ENCODE data around the gene SF1.

SF1 gene

GRCh38 chr11:64724863-64725532 lies 53.3 kb downstream of the SF1 start:
- DNase-seq (ENCODE audit: low spot score), result no peak

- DNase-seq (ENCODE audit: low spot score), result no peak
These were observed 54.2 kb downstream of the SF1 start for GRCh38 chr11:64723907-64724862.

GRCh38 chr11:64723117-64723906 lies 55.0 kb downstream of the SF1 start, which contains the start of gene NRXN2:
TSS of gene NRXN2 (minus strand) at chr11:64723197. CDS start at chr11:64713699, 9,498 bp downstream.
- DNase-seq (ENCODE audit: low spot score), result peak; percentile 95

GRCh38 chr11:64722141-64723065 lies 55.9 kb downstream of the SF1 start:
- DNase-seq (ENCODE audit: low spot score), result no peak

- DNase-seq (ENCODE audit: low spot score), result no peak
These were observed 57.0 kb downstream of the SF1 start for GRCh38 chr11:64721359-64721699.

GRCh38 chr11:64720640-64721358 lies 57.5 kb downstream of the SF1 start:
- no peak for DNase-seq (ENCODE audit: low spot score)

- no peak for DNase-seq (ENCODE audit: low spot score)
These were observed 58.2 kb downstream of the SF1 start for GRCh38 chr11:64720167-64720566.

GRCh38 chr11:64719406-64719805 lies 58.9 kb downstream of the SF1 start:
- no peak for DNase-seq (ENCODE audit: low spot score)

GRCh38 chr11:64718780-64719124 lies 59.6 kb downstream of the SF1 start:
- no peak for DNase-seq (ENCODE audit: low spot score)

- peak; percentile 64 for DNase-seq (ENCODE audit: low spot score)
These were observed 60.1 kb downstream of the SF1 start for GRCh38 chr11:64718084-64718779.

GRCh38 chr11:64717268-64717578 lies 61.1 kb downstream of the SF1 start:
- DNase-seq (ENCODE audit: low spot score), result no peak

- DNase-seq (ENCODE audit: low spot score), result no peak
These were observed 61.7 kb downstream of the SF1 start for GRCh38 chr11:64716473-64717267.

GRCh38 chr11:64715756-64716472 lies 62.4 kb downstream of the SF1 start:
- no peak for DNase-seq (ENCODE audit: low spot score)

- no peak for DNase-seq (ENCODE audit: low spot score)
These were observed 63.2 kb downstream of the SF1 start for GRCh38 chr11:64715110-64715509.

- no peak for DNase-seq (ENCODE audit: low spot score)
These were observed 63.7 kb downstream of the SF1 start for GRCh38 chr11:64714666-64715065.

All from cerebellar cortex (tissue), 1 donor.